Activated T-cell treated with anti-CD3 and anti-CD28 coated beads for 1 hour (primary cell): ENCODE measurements around the gene MTARC1.

ENCODE experiments used
- DNase-seq: peaks from one replicate; pipeline ENCODE4 v3.0.0-alpha.2; 2020; ENCODE audit warnings: low read depth

MTARC1 gene

GRCh38 chr1:220786337-220787068 is at the start of gene MTARC1:
Gene MTARC1, plus strand, starts transcription at chr1:220786913. Its CDS starts 32 bp downstream, at chr1:220786945.
- no peak for DNase-seq

GRCh38 chr1:220741349-220741748 is 45.4 kb upstream of the MTARC1 start:
- DNase-seq = no peak

GRCh38 chr1:220741825-220742224 is 44.9 kb upstream of the MTARC1 start:
- DNase-seq = no peak

- DNase-seq = no peak
Measured at GRCh38 chr1:220742520-220742919, 44.2 kb upstream of the MTARC1 start.

- no peak for DNase-seq
Measured at GRCh38 chr1:220746851-220747250, 39.9 kb upstream of the MTARC1 start.

GRCh38 chr1:220747437-220748088 is 39.1 kb upstream of the MTARC1 start:
- DNase-seq = no peak

GRCh38 chr1:220748089-220748934 is 38.4 kb upstream of the MTARC1 start, which contains the start of gene MTARC2:
Gene MTARC2, plus strand, starts transcription at chr1:220748322. Its CDS starts 210 bp downstream, at chr1:220748532.
- no peak for DNase-seq

GRCh38 chr1:220748936-220749335 is 37.8 kb upstream of the MTARC1 start:
- DNase-seq = no peak

- no peak for DNase-seq
Measured at GRCh38 chr1:220750131-220750515, 36.6 kb upstream of the MTARC1 start.

- DNase-seq = no peak
Measured at GRCh38 chr1:220751111-220751510, 35.6 kb upstream of the MTARC1 start.

- no peak for DNase-seq
Measured at GRCh38 chr1:220754212-220754917, 32.3 kb upstream of the MTARC1 start.

- no peak for DNase-seq
Measured at GRCh38 chr1:220754918-220755295, 31.8 kb upstream of the MTARC1 start.

- DNase-seq = no peak
Measured at GRCh38 chr1:220755309-220755708, 31.4 kb upstream of the MTARC1 start.

- DNase-seq = no peak
Measured at GRCh38 chr1:220757441-220757840, 29.3 kb upstream of the MTARC1 start.

GRCh38 chr1:220759147-220759546 is 27.6 kb upstream of the MTARC1 start:
- no peak for DNase-seq

GRCh38 chr1:220761688-220762427 is 24.9 kb upstream of the MTARC1 start:
- no peak for DNase-seq

GRCh38 chr1:220764757-220765156 is 22.0 kb upstream of the MTARC1 start:
- DNase-seq = no peak

GRCh38 chr1:220767312-220768125 is 19.2 kb upstream of the MTARC1 start:
- no peak for DNase-seq

- no peak for DNase-seq
Measured at GRCh38 chr1:220768126-220768601, 18.5 kb upstream of the MTARC1 start.

GRCh38 chr1:220769205-220769604 is 17.5 kb upstream of the MTARC1 start:
- DNase-seq = no peak
